ENCODE measurements around the gene ARHGAP45. TPM values are rescaled to one million over a fixed set of nuclear protein-coding genes. Genes with fewer than 3 reads are reported as not detected.
A peak's percentile ranks its signal among the peaks of the same experiment; 100 is the strongest.

ARHGAP45 gene
- total RNA-seq, 2 donors from 2014 or later: 603 to 646 TPM

GRCh38 chr19:1106841-1107660 is 40.1 kb downstream of the ARHGAP45 start:
- H3K9me3 ChIP-seq (ENCODE audit: control insufficient read depth, low read length, poor library complexity, severe bottlenecking): no peaks in the 10 kb centered on the region
- ATAC-seq (no peak), DNase-seq (peak in 1 of 3 donors; percentile 11)
- Mint-ChIP-seq H3K27me3 (no peaks in the 10 kb centered on the region), H3K27ac (no peak overlapping the region), H3K4me3 (peak overlapping the region; percentile 53), H3K36me3 (ENCODE audit: low read depth) (no peaks in the 10 kb centered on the region), H3K4me1 (peaks cover 6% of the 10 kb centered on the region)

DNA sequence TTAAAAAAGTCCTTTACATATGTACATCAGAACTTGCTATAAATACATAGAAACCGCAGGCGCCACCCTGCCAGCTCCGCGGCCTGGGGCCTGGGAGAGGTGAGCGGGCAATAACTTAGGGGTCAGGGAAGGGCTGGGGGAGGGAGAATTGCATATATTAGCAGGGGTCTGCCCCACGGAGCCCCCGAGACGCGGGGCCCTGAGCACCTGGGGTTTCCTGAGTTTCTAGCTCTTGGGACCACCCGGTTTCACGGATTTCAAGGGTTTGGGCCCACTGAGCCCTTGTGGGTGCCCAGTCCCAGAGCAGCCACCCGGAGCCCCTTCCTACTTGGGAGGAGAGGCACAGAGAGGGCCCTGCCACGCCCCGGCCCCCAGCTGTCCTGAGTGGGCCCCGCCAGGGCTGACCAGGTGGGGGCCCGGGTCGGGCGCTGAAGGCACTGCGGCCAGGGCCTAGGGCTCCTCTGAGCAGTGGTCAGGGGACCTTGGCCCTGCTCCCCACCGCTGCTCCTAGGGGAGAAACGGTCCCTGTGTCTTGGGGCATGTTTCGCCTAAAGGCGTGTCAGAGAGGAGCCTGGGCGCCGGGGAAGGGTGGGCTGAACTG is 40.8 kb downstream of the ARHGAP45 start:
- DNase-seq: peak in 1 of 3 donors; percentile 7
- H3K9me3 ChIP-seq (ENCODE audit: control insufficient read depth, low read length, poor library complexity, severe bottlenecking): no peaks in the 10 kb centered on the region
- Mint-ChIP-seq H3K4me1 (peaks cover 6% of the 10 kb centered on the region), H3K36me3 (ENCODE audit: low read depth) (no peaks in the 10 kb centered on the region), H3K4me3 (no peak overlapping the region), H3K27me3 (no peaks in the 10 kb centered on the region), H3K27ac (no peak overlapping the region)
- no peak for ATAC-seq

DNA sequence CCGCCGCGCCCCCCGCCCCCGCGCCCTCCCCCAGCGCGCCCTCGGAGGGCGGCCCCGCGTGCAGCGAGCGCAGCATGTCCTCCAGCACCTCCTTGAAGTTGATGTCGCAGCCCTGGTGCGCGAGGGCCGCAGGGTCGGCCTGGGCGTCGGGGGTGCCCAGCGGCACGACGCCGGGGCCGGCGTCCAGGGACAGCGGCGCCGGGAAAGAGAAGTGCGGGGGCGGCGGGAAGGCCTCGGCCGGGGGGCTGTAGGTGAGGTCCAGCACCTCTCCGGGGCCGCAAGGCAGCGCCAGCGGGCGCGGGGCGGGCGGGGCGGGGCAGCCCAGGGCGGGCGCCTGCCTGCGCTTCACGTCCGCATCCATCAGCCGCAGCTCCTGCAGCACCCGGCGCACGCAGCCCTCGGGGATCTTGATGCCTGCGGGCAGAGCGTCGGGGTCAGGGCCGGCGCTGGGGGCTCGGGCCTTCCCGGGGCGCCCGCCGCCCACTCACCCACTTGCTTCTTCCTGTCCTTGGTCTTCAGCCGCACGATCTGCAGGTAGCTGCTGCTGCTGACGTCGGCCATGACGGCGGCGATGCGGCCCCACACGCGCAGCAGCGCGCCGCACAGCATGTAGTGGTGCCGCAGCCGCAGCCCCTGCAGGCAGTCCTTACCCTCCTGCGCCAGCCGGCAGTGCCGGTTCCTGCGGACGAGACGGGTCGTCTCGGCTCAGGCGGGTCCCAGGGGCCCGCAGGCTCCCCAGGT is 41.5 kb downstream of the ARHGAP45 start:
- H3K27me3 Mint-ChIP-seq: no peaks in the 10 kb centered on the region
- peaks cover 6% of the 10 kb centered on the region for H3K4me1 Mint-ChIP-seq
- ATAC-seq (no peak), DNase-seq (peak in 1 of 3 donors; percentile 12)
- H3K27ac Mint-ChIP-seq: no peak overlapping the region
- no peaks in the 10 kb centered on the region for H3K36me3 Mint-ChIP-seq (ENCODE audit: low read depth)
- no peaks in the 10 kb centered on the region for H3K9me3 ChIP-seq (ENCODE audit: control insufficient read depth, low read length, poor library complexity, severe bottlenecking)
- no peak overlapping the region for H3K4me3 Mint-ChIP-seq

GRCh38 chr19:1109032-1109551 is 42.1 kb downstream of the ARHGAP45 start:
- Mint-ChIP-seq H3K4me1 (peaks cover 6% of the 10 kb centered on the region), H3K4me3 (no peak overlapping the region), H3K36me3 (ENCODE audit: low read depth) (no peaks in the 10 kb centered on the region), H3K27ac (no peak overlapping the region), H3K27me3 (no peaks in the 10 kb centered on the region)
- peak in 1 of 3 donors; percentile 11 for DNase-seq
- no peaks in the 10 kb centered on the region for H3K9me3 ChIP-seq (ENCODE audit: control insufficient read depth, low read length, poor library complexity, severe bottlenecking)
- no peak for ATAC-seq

DNA sequence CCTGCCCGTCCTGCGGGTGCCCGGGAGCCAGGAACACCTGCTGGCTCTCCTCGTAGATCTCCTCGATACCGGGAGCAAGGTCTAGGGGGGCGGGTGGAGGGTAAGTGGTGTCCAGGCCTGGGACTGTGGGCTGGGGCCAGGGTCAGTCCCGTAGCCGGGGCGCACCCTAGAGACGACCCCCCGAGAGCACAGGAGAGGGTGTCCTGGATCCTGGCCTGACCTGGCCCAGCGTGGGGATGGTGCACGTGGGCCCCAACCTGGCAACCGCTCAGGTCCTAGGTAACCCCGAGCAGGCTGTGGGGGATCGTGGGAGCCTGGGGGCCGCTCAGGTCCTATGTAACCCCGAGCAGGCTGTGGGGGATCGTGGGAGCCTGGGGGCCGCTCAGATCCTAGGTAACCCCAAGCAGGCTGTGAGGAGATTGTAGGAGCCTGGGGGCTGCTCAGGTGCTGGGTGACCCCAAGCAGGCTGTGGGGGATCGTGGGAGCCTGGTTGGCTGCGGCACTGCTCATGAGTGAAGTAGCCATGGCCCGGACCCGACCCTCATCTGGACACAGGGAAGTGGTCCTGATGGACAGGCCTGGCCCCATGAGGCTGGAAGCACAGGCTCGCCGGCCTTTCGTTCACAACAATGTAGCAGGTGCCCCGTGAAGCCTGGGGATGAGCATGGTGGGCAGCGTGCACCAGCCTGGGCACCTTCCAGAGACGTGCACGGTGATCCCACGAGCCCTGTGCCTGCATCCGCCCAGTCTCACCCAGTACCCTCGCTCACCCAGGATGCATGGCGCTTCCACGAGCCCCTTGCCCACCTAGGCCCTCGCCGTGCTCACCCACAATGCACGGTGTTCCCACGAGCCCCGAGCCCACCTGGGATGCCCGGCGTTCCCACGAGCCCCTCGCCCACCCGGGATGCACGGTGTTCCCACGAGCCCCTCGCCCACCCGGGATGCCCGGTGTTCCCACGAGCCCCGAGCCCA is 43.0 kb downstream of the ARHGAP45 start:
- Mint-ChIP-seq H3K27ac (no peak overlapping the region), H3K27me3 (no peaks in the 10 kb centered on the region)

GRCh38 chr19:1110809-1111640 is 44.1 kb downstream of the ARHGAP45 start:
- H3K9me3 ChIP-seq (ENCODE audit: control insufficient read depth, low read length, poor library complexity, severe bottlenecking): no peaks in the 10 kb centered on the region
- H3K4me1 Mint-ChIP-seq: peaks cover 3% of the 10 kb centered on the region
- no peaks in the 10 kb centered on the region for H3K36me3 Mint-ChIP-seq (ENCODE audit: low read depth)
- peak overlapping the region; percentile 9 for H3K4me3 Mint-ChIP-seq
- ATAC-seq (no peak), DNase-seq (peak in 1 of 3 donors; percentile 9)
- no peak overlapping the region for H3K27ac Mint-ChIP-seq
- H3K27me3 Mint-ChIP-seq: no peaks in the 10 kb centered on the region

More for the DNA sequence above, 43.0 kb downstream of the ARHGAP45 start:
- ATAC-seq (no peak), DNase-seq (peak in 1 of 3 donors; percentile 10)
- no peaks in the 10 kb centered on the region for H3K9me3 ChIP-seq (ENCODE audit: control insufficient read depth, low read length, poor library complexity, severe bottlenecking)
- peaks cover 6% of the 10 kb centered on the region for H3K4me1 Mint-ChIP-seq
- H3K4me3 Mint-ChIP-seq: no peak overlapping the region
- H3K36me3 Mint-ChIP-seq (ENCODE audit: low read depth): no peaks in the 10 kb centered on the region

- Mint-ChIP-seq H3K27me3 (no peaks in the 10 kb centered on the region), H3K36me3 (ENCODE audit: low read depth) (no peaks in the 10 kb centered on the region), H3K4me1 (peaks cover 2% of the 10 kb centered on the region), H3K27ac (no peak overlapping the region), H3K4me3 (no peak overlapping the region)
- no peak for DNase-seq
- no peaks in the 10 kb centered on the region for H3K9me3 ChIP-seq (ENCODE audit: control insufficient read depth, low read length, poor library complexity, severe bottlenecking)
- ATAC-seq: no peak
These were observed 44.8 kb downstream of the ARHGAP45 start for GRCh38 chr19:1111641-1112267.

GRCh38 chr19:1112268-1113029 is 45.5 kb downstream of the ARHGAP45 start:
- ATAC-seq (no peak), DNase-seq (peak in 1 of 3 donors; percentile 12)
- H3K9me3 ChIP-seq (ENCODE audit: control insufficient read depth, low read length, poor library complexity, severe bottlenecking): no peaks in the 10 kb centered on the region
- H3K27me3 Mint-ChIP-seq: no peaks in the 10 kb centered on the region
- no peak overlapping the region for H3K27ac Mint-ChIP-seq
- H3K36me3 Mint-ChIP-seq (ENCODE audit: low read depth): no peaks in the 10 kb centered on the region
- H3K4me3 Mint-ChIP-seq: no peak overlapping the region
- H3K4me1 Mint-ChIP-seq: no peaks in the 10 kb centered on the region

DNA sequence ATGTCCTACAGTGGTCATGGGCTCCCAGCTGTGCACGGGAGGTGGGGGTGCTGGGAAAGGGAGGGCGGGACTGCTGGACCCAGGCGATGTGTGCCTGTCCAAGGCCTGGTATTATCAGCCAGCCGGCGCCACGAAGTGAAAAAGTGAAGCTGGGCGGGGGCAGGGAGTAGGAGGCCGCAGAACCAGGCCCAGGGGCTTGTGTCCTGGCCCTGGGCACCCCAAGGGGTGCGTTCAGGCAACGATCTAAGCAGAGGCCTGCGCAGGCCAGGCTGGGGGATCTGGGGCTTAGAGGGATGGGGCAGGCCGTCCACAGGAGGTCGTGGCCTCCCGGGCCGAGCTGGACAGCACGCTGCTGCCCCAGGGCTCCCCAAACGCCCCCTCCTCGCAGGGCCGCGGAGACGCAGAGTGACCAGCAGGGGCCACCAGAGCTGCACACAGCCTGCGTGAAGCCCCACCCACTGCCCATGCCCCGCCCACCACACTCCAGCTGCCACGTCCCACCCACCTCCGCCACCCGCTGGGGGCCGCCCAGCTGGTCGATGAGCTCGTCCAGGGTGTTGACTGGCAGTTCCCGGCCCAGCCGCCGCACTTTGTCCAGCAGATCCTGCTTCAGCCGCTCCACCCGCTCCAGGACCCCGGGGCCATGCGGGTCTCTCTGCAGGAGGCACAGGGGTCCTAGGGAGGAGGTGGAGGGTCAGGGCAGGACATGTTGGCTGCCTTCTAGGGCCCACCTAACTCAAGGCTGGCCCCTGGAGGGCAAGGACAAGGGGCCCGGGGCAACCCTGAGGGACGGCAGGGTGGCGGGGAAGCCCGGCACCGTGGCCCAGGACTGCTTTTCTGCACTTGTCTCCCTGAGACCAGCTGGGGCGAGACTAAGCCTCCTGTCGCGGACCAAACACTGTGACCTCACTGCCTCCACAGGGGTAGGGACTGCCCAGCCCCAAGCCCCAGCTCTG is 46.3 kb downstream of the ARHGAP45 start:
- Mint-ChIP-seq H3K4me1 (no peaks in the 10 kb centered on the region), H3K36me3 (ENCODE audit: low read depth) (no peaks in the 10 kb centered on the region)

DNA sequence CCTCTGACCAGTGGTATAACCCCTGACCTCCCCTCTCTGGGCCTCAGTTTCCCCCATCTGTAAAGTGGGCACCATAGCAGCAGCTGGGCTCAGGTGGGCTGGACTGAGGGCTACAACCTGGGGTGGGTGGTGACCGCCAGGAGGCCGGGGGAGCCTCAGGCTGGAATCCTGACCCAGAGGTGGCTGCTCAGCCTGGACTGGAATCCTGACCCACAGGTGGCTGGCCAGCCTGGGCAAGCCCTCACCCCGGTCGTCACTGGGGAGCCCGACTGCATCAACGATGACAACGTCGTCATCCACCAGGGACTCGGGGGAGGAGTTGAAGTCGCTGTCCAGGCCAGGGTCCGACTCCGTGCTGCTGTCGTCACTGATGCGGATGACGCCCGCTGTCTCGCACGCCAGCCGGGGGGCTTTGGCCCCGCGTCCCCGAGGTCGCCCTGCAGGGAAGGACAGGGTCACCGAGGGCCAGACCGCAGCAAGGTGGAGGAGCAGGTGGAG is 47.1 kb downstream of the ARHGAP45 start:
- no peaks in the 10 kb centered on the region for H3K27me3 Mint-ChIP-seq
- no peaks in the 10 kb centered on the region for H3K9me3 ChIP-seq (ENCODE audit: control insufficient read depth, low read length, poor library complexity, severe bottlenecking)
- H3K4me1 Mint-ChIP-seq: no peaks in the 10 kb centered on the region
- ATAC-seq: no peak
- no peak overlapping the region for H3K4me3 Mint-ChIP-seq
- no peaks in the 10 kb centered on the region for H3K36me3 Mint-ChIP-seq (ENCODE audit: low read depth)
- H3K27ac Mint-ChIP-seq: peak overlapping the region; percentile 4
- DNase-seq: peak in 1 of 3 donors; percentile 9

More for the DNA sequence above, 46.3 kb downstream of the ARHGAP45 start:
- no peaks in the 10 kb centered on the region for H3K9me3 ChIP-seq (ENCODE audit: control insufficient read depth, low read length, poor library complexity, severe bottlenecking)
- ATAC-seq (peak; percentile 86), DNase-seq (peak; percentile 67 to 79 (median 77))
- peak overlapping the region; percentile 7 for H3K4me3 Mint-ChIP-seq
- H3K27ac Mint-ChIP-seq: peak overlapping the region; percentile 4
- no peaks in the 10 kb centered on the region for H3K27me3 Mint-ChIP-seq

Data from T-helper 17 cell (primary cell).